ENCODE data around the gene NBAS.

Gene NBAS

DNA sequence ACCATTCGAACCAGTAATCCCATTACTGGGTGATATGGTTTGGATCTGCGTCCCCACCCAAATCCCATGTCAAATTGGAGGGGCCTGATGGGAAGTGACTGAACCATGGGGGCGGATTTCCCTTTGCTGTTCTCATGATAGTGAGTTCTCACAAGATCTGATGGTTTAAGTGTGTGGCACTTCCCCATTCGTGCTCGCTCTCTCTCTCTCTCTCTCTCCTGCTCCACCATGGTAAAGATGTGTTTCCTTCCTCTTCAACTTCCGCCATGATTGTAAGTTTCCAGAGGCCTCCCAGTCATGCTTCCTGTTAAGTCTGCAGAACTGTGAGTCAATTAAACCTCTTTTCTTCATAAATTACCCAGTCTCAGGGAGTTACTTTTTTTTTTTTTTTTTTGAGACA lies 62.6 kb downstream of the NBAS start:
- Histone ChIP-seq H3K27ac (no peak overlapping the region), H3K9ac (ENCODE audit: insufficient read length) (no peak overlapping the region), H3K36me3 (ENCODE audit: insufficient read depth, low read length) (peaks cover 13% of the 10 kb centered on the region; the same call in 1 of the 2 replicates), H3K9me3 (ENCODE audit: low read depth, low read length) (no peaks in the 10 kb centered on the region), H3K4me3 (no peak overlapping the region)
- no peak for DNase-seq (ENCODE audit: low read depth, low spot score)
- TF ChIP-seq FOXP2 (optimal IDR thresholded peaks at IDR 0.05; ENCODE audit: control extremely low read depth, extremely low read length, insufficient read depth) (no peak), POLR2AphosphoS5 (IDR thresholded peaks at IDR 0.05; ENCODE audit: borderline replicate concordance, low read depth, low read length) (no peak), EZH2 (IDR thresholded peaks at IDR 0.05) (no peak)

DNA sequence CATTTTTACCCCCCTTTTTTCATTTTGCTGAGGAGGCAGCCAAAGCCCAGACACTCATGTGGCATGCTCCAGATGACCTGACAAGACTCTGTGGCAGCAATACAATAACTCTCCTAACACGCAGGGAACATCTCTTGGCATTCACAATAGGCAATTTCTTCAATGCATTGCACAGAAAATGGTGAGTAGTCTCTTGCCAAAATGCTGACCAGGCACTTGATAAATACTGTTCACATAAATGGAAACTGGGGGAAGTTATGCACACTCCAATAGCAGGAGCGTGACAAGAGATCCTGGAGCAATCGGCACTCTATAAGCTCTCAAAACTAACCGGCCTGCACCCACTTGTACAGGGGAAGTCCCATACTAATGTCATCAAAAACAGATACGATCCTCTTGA lies 66.3 kb downstream of the NBAS start:
- H3K9me3 ChIP-seq (ENCODE audit: low read depth, low read length) = no peaks in the 10 kb centered on the region
- no peak for DNase-seq (ENCODE audit: low read depth, low spot score)
- H3K4me3 ChIP-seq = no peak overlapping the region
- TF ChIP-seq POLR2AphosphoS5 (IDR thresholded peaks at IDR 0.05; ENCODE audit: borderline replicate concordance, low read depth, low read length) (no peak), EZH2 (IDR thresholded peaks at IDR 0.05) (no peak), FOXP2 (optimal IDR thresholded peaks at IDR 0.05; ENCODE audit: control extremely low read depth, extremely low read length, insufficient read depth) (no peak)
- peaks cover 10% of the 10 kb centered on the region; the same call in 1 of the 2 replicates for H3K36me3 ChIP-seq (ENCODE audit: insufficient read depth, low read length)
- no peak overlapping the region for H3K9ac ChIP-seq (ENCODE audit: insufficient read length)
- H3K27ac ChIP-seq = no peak overlapping the region

DNA sequence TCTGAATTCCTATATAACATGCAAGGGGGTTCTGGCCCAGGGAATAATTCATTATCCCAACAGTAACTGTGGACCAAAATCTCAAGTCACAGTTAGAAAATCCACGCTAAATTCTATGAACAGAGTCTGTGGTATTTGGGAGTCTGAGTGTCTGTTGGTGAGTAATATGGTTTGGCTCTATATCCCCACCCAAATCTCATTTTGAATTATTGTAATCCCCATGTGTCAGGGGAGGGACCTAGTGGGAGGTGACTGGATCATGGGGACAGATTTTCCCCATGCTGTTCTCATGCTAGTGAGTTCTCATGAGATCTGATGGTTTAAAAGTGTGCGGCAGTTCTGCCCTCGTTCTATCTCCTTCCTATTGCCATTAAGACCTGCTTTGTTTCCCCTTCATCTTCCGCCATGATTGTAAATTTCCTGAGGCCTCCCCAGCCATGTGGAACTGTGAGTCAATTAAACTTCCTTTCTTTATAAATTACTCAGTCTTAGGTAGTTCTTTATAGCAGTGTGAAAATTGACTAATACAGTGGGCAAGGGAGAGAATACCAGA lies 68.3 kb downstream of the NBAS start:
- Histone ChIP-seq H3K9me3 (ENCODE audit: low read depth, low read length) (no peaks in the 10 kb centered on the region), H3K36me3 (ENCODE audit: insufficient read depth, low read length) (0 out of 2 replicates have a peak, but pooled peaks cover 3% of the 10 kb centered on the region), H3K9ac (ENCODE audit: insufficient read length) (no peak overlapping the region), H3K27ac (no peak overlapping the region), H3K4me3 (no peak overlapping the region)
- no peak for TF ChIP-seq EZH2 (IDR thresholded peaks at IDR 0.05)
- no peak for TF ChIP-seq POLR2AphosphoS5 (IDR thresholded peaks at IDR 0.05; ENCODE audit: borderline replicate concordance, low read depth, low read length)
- TF ChIP-seq FOXP2 (optimal IDR thresholded peaks at IDR 0.05; ENCODE audit: control extremely low read depth, extremely low read length, insufficient read depth) = no peak
- DNase-seq (ENCODE audit: low read depth, low spot score) = no peak

DNA sequence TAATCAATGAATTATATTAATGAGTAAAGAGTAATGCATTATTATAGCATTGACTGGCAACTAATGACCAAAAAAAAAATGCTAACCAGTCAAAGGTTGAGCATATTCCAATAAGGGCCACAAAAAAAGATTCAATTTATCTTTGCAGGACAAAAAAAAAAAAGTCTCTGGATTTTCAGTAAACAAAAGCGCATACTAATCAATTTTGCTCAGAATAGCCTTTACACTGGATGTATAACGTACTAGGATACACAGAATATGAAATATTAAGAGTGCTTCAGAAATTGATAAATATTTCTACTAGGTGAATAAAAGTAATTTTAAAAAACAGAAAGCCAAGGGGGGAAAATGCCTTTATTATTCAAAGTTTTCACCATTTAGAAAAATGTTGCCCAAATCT lies 74.4 kb downstream of the NBAS start:
- no peak for DNase-seq (ENCODE audit: low read depth, low spot score)
- no peak overlapping the region for H3K4me3 ChIP-seq
- no peaks in the 10 kb centered on the region for H3K9me3 ChIP-seq (ENCODE audit: low read depth, low read length)
- peaks cover 9% of the 10 kb centered on the region; the same call in 1 of the 2 replicates for H3K36me3 ChIP-seq (ENCODE audit: insufficient read depth, low read length)
- no peak overlapping the region for H3K27ac ChIP-seq
- TF ChIP-seq EZH2 (IDR thresholded peaks at IDR 0.05) (no peak), POLR2AphosphoS5 (IDR thresholded peaks at IDR 0.05; ENCODE audit: borderline replicate concordance, low read depth, low read length) (no peak), FOXP2 (optimal IDR thresholded peaks at IDR 0.05; ENCODE audit: control extremely low read depth, extremely low read length, insufficient read depth) (no peak)
- no peak overlapping the region for H3K9ac ChIP-seq (ENCODE audit: insufficient read length)

DNA sequence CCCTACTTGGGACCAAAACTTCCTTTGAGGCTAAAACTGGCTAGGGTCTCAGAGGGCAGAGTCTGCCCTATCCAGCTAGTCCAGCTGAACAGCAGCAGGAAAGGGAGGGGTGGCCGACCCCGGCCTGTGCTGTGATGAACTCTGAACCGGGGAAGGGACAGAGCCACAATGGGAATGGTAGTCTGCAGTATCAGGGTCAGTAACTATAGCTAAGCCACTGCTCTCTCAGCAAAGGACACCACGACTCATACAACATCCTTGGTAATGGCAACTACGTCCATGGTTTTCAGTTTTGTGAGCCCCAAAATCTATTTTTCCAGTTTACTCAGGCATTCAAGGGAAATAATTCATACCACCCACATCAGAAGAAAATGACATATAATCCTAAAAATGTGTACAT lies 75.2 kb downstream of the NBAS start:
- Histone ChIP-seq H3K27ac (no peak overlapping the region), H3K9me3 (ENCODE audit: low read depth, low read length) (no peaks in the 10 kb centered on the region), H3K4me3 (no peak overlapping the region), H3K36me3 (ENCODE audit: insufficient read depth, low read length) (peaks cover 17% of the 10 kb centered on the region), H3K9ac (ENCODE audit: insufficient read length) (no peak overlapping the region)
- no peak for TF ChIP-seq EZH2 (IDR thresholded peaks at IDR 0.05)
- TF ChIP-seq FOXP2 (optimal IDR thresholded peaks at IDR 0.05; ENCODE audit: control extremely low read depth, extremely low read length, insufficient read depth) = no peak
- no peak for TF ChIP-seq POLR2AphosphoS5 (IDR thresholded peaks at IDR 0.05; ENCODE audit: borderline replicate concordance, low read depth, low read length)
- no peak for DNase-seq (ENCODE audit: low read depth, low spot score)

DNA sequence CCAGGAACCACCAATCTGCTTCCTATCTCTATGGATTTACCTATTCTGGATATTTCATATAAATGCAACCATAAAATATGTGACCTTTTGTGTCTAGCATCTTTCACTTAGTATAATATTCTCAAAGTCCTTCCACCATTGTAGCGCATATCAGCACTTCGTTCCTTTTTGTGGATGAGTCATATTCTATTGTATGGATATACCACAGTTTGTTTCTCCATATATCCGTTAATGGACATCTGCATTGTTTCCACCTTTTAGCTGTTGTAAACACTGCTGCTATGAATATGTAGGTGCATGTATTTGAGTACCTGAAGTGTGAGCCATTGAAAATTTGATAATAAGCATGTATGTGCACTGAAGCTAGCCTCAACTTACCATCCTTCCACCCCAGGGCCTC lies 80.1 kb downstream of the NBAS start:
- Histone ChIP-seq H3K9ac (ENCODE audit: insufficient read length) (no peak overlapping the region), H3K4me3 (no peak overlapping the region), H3K27ac (no peak overlapping the region), H3K36me3 (ENCODE audit: insufficient read depth, low read length) (peaks cover 18% of the 10 kb centered on the region), H3K9me3 (ENCODE audit: low read depth, low read length) (no peaks in the 10 kb centered on the region)
- no peak for DNase-seq (ENCODE audit: low read depth, low spot score)
- no peak for TF ChIP-seq FOXP2 (optimal IDR thresholded peaks at IDR 0.05; ENCODE audit: control extremely low read depth, extremely low read length, insufficient read depth)
- no peak for TF ChIP-seq POLR2AphosphoS5 (IDR thresholded peaks at IDR 0.05; ENCODE audit: borderline replicate concordance, low read depth, low read length)
- TF ChIP-seq EZH2 (IDR thresholded peaks at IDR 0.05) = no peak

DNA sequence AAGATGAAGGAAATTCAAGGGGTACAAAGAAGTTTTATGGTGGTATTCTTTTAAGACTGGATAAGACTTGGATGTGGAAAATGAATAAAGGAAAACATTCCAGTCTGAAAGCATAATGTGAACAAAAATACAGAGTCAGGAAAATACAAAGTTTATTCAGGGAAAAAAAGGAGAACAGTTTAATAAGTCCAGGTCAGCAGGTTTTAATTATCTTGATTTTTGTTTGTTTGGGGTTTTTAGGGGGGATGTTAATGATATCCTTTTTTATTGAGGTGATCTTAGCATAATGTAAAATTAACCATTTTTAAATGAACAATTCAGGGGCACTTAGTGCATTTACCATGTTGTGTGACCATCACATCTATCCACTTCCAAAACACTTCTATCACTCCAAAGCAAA lies 80.6 kb downstream of the NBAS start:
- Histone ChIP-seq H3K9me3 (ENCODE audit: low read depth, low read length) (no peaks in the 10 kb centered on the region), H3K27ac (no peak overlapping the region), H3K4me3 (no peak overlapping the region), H3K36me3 (ENCODE audit: insufficient read depth, low read length) (peaks cover 18% of the 10 kb centered on the region), H3K9ac (ENCODE audit: insufficient read length) (no peak overlapping the region)
- TF ChIP-seq POLR2AphosphoS5 (IDR thresholded peaks at IDR 0.05; ENCODE audit: borderline replicate concordance, low read depth, low read length) (no peak), EZH2 (IDR thresholded peaks at IDR 0.05) (no peak), FOXP2 (optimal IDR thresholded peaks at IDR 0.05; ENCODE audit: control extremely low read depth, extremely low read length, insufficient read depth) (no peak)
- DNase-seq (ENCODE audit: low read depth, low spot score) = no peak

DNA sequence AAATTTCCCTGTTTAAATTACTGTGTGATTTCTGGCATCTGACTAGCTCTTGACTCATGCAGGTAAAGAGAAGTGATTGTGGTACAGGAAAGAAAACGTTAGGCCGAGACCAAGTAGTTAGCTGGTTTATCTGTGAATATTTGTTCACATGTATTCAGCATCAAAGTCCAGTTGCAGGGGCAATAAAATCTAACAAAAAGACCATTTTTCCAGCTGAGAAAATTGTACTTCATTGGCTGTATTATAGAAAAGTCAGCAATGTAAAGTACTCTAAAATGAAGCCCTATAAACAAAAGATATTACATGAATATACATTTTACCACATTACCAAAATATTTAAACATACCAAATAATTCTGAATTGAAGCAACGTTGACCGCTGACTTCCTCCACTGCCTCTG lies 88.3 kb downstream of the NBAS start:
- DNase-seq (ENCODE audit: low read depth, low spot score) = no peak
- H3K27ac ChIP-seq = no peak overlapping the region
- H3K36me3 ChIP-seq (ENCODE audit: insufficient read depth, low read length) = peaks cover 4% of the 10 kb centered on the region; the same call in 1 of the 2 replicates
- no peak overlapping the region for H3K9ac ChIP-seq (ENCODE audit: insufficient read length)
- H3K9me3 ChIP-seq (ENCODE audit: low read depth, low read length) = no peaks in the 10 kb centered on the region
- H3K4me3 ChIP-seq = no peak overlapping the region
- TF ChIP-seq POLR2AphosphoS5 (IDR thresholded peaks at IDR 0.05; ENCODE audit: borderline replicate concordance, low read depth, low read length) (no peak), FOXP2 (optimal IDR thresholded peaks at IDR 0.05; ENCODE audit: control extremely low read depth, extremely low read length, insufficient read depth) (no peak), EZH2 (IDR thresholded peaks at IDR 0.05) (no peak)

DNA sequence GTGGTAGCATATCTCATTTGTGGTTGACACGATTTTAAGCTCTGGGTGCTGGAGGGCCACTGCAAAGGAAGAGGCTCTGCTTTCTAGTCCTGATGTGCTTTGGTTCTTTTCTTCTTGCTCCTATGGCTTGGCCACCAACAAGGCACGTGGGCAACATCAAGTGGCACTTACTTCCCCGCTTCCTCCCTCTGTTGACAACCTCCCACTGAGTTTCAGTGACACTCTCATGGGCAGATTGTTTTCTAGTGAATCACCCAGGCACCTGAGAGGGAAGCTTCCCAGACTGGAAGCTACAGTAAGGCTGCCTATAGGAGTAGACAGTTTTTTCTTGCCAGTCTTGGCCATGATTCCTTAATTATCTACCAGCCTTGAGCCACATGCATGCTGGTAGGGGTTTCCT lies 89.0 kb downstream of the NBAS start:
- DNase-seq (ENCODE audit: low read depth, low spot score) = no peak
- H3K36me3 ChIP-seq (ENCODE audit: insufficient read depth, low read length) = peaks cover 10% of the 10 kb centered on the region
- no peak for TF ChIP-seq POLR2AphosphoS5 (IDR thresholded peaks at IDR 0.05; ENCODE audit: borderline replicate concordance, low read depth, low read length)
- no peak for TF ChIP-seq EZH2 (IDR thresholded peaks at IDR 0.05)
- no peak for TF ChIP-seq FOXP2 (optimal IDR thresholded peaks at IDR 0.05; ENCODE audit: control extremely low read depth, extremely low read length, insufficient read depth)

More for the DNA sequence above, 89.0 kb downstream of the NBAS start:
- H3K9ac ChIP-seq (ENCODE audit: insufficient read length) = no peak overlapping the region
- H3K27ac ChIP-seq = no peak overlapping the region
- no peaks in the 10 kb centered on the region for H3K9me3 ChIP-seq (ENCODE audit: low read depth, low read length)
- no peak overlapping the region for H3K4me3 ChIP-seq

Data from SK-N-MC (cell line).